Effector memory CD4-positive, alpha-beta T cell (primary cell): ENCODE measurements around the gene LGI2.

ENCODE experiments used
- DNase-seq, 3 donors: peaks; one replicate each; pipeline ENCODE4 v3.0.0-alpha.2; 2020
- H3K27ac ChIP-seq: 2 replicates; pipeline ENCODE4 v1.7.0; 2013; ENCODE audit warnings: mild to moderate bottlenecking, low read length, moderate library complexity; ENCODE audit not compliant: insufficient read depth, poor library complexity, severe bottlenecking
- H3K27me3 ChIP-seq: replicated peaks from 2 replicates; pipeline ENCODE4 v1.7.0; 2013; ENCODE audit warnings: mild to moderate bottlenecking, low read length; ENCODE audit not compliant: insufficient read depth, control insufficient read depth, poor library complexity, severe bottlenecking
- H3K36me3 ChIP-seq: 2 replicates; pipeline ENCODE4 v1.7.0; 2013; ENCODE audit warnings: mild to moderate bottlenecking, low read length, moderate library complexity; ENCODE audit not compliant: control insufficient read depth, insufficient read depth
- H3K4me1 ChIP-seq: 2 replicates; pipeline ENCODE4 v1.7.0; 2013; ENCODE audit warnings: low read length, mild to moderate bottlenecking; ENCODE audit not compliant: control insufficient read depth, insufficient read depth, poor library complexity, severe bottlenecking
- H3K4me3 ChIP-seq: 2 replicates; pipeline ENCODE4 v1.7.0; 2013; ENCODE audit warnings: low read length, low read depth, mild to moderate bottlenecking; ENCODE audit not compliant: insufficient read depth, poor library complexity, severe bottlenecking
- H3K9me3 ChIP-seq: 2 replicates; pipeline ENCODE4 v1.7.0; 2013; ENCODE audit warnings: mild to moderate bottlenecking, low read length, moderate library complexity; ENCODE audit not compliant: control insufficient read depth

Gene LGI2

DNA sequence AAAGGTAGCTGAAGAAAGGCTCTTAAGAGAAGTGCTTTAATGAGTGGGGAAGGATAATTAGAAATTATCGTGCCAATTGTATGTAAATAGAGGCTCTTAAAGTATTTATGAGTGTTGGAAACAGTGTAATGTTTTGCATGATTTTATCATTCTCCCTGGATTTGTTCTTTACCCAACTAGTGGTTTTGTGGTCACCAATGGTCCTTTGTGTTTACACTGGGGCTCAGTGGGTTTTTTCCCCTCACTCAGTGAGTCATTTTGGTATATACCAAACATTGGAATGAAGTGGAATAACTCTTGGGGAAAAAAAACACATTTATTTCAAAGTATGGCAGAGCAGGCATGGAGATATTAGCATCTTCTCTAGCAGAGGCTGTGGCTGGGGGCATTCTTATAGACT, 20.8 kb upstream of the LGI2 start:
- no peak overlapping the region for H3K27ac ChIP-seq
- H3K27me3 ChIP-seq: no peaks in the 10 kb centered on the region
- DNase-seq: no peak
- no peaks in the 10 kb centered on the region for H3K4me1 ChIP-seq
- no peaks in the 10 kb centered on the region for H3K36me3 ChIP-seq
- H3K4me3 ChIP-seq: no peak overlapping the region
- no peaks in the 10 kb centered on the region for H3K9me3 ChIP-seq

DNA sequence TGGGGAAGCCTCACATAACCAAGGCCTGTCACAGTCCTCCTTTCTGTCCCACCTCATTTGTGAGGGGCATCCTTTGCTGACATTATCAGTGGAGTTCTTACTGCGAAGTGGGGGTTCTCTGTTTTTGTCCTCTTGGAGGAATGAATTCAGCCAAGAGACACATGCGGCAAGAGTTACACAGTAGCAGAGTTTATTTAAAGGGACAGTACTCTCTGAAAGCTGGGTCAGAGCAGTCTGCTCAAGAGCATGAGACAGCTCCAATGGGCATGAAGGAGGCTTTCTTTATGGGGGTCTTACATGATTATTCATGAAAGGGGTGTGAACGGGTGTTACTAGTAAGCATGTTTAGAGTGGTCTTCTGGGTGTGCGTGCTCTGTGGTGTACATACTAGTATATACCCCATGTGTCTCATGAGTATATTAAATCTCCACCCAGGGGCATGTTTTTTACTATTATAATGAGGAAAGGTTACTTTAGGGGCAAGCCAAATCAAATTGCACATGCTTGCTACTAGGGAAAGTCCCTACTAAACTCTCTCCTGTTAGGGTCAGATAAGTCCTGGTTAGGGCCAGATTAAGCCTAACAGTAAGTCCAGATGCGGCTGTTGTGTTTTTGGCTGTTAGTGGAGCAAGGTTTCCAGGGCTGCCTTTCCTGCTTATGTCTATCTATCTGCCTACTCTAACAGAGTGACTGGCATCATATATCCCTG, 19.8 kb upstream of the LGI2 start:
- Histone ChIP-seq H3K4me1 (no peaks in the 10 kb centered on the region), H3K27me3 (no peaks in the 10 kb centered on the region), H3K4me3 (no peak overlapping the region), H3K27ac (no peak overlapping the region), H3K36me3 (no peaks in the 10 kb centered on the region), H3K9me3 (no peaks in the 10 kb centered on the region)
- no peak for DNase-seq

DNA sequence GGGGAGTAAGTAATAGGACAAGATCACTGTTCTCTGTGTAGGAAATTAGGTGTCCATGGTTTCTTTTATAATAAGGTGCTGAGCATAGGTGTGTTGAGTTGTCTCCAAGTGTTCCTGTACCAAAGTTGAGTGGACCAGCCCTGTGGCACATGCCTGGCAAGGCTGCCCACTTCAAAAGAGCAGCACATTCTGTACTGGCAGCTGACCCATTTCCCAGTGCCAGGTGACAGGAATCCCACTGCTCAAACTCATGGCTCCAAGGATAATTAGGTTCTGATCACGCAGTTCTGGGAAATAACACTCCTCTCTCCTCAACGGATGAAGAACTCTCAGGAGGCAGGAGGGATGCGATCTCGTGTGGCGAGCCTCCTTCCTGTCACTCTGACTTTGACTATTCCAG, 12.8 kb upstream of the LGI2 start:
- Histone ChIP-seq H3K27me3 (no peaks in the 10 kb centered on the region), H3K36me3 (no peaks in the 10 kb centered on the region), H3K4me3 (no peak overlapping the region), H3K27ac (no peak overlapping the region), H3K4me1 (no peaks in the 10 kb centered on the region), H3K9me3 (no peaks in the 10 kb centered on the region)
- DNase-seq: no peak

DNA sequence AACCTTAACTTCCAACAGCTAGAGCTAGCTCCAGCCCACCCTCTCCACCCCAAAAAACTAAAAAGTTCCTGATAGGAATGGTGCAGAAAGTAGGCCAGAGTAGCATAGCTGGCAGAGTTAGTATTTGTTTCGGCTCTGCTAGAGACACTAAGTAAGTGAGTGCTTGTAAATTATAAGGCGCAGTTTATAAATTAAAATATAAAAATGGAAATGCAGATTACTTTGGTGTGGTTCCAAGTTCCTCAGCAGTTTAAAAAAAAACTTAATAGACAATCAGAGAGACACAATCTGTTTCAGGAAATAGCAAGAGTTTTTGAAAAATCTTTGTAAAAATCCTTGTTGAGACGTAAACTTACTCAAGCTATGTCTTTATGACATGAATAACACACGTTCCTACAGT, 2.8 kb upstream of the LGI2 start:
- Histone ChIP-seq H3K4me3 (no peak overlapping the region), H3K27ac (no peak overlapping the region), H3K4me1 (no peaks in the 10 kb centered on the region), H3K27me3 (peaks cover 6% of the 10 kb centered on the region), H3K36me3 (no peaks in the 10 kb centered on the region), H3K9me3 (no peaks in the 10 kb centered on the region)
- DNase-seq: no peak

DNA sequence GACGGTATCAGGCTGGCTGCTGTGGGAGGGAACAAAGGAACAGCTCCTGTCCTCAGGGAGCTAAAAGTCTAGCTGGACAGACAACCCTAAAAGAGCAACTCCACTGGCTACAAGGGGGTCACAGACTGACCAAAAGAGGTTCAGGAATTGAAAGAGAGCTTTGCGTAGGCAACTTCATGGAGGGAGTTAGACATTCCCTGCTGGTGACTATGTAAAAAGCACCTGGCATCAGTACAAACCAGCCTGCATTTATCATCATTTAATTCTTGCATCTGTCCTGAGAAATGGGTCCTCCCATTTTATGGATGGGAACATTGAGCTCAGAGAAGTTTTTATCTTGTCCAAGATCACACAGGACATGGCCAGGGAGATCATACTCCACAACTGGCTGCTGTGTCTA, 1.4 kb upstream of the LGI2 start:
- H3K27ac ChIP-seq: no peak overlapping the region
- H3K4me3 ChIP-seq: no peak overlapping the region
- H3K36me3 ChIP-seq: no peaks in the 10 kb centered on the region
- H3K9me3 ChIP-seq: no peaks in the 10 kb centered on the region
- DNase-seq: no peak
- H3K4me1 ChIP-seq: no peaks in the 10 kb centered on the region
- H3K27me3 ChIP-seq: peaks cover 6% of the 10 kb centered on the region

DNA sequence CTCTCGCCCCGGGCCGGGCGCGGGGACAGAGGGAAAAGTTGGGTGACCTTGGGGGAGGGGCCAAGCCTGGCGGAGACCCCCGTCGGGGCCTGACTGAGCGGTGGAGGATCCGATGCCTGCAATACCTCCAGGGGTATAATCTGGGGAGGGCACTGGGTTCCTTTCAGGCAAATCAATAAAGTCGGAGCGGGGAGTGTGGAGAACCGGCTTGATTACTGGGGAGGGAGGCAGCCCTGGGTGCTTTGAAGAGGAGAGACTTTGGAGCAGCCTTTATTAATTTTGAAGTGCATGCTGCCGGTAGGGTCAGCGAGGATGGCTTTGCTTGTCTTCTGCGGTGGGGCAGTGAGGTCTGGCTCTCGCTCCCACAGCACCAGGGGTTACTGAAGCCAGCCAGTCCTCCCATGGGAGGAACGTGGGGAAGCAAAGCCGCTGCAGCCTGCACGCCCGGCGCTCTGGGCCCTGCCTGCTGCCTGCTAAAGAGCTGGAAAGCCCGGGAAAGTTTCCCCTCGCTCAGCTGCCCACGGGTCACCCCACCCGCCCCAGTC, 403 bp upstream of the LGI2 start:
- peaks cover 6% of the 10 kb centered on the region for H3K27me3 ChIP-seq
- no peaks in the 10 kb centered on the region for H3K9me3 ChIP-seq
- no peak for DNase-seq
- H3K27ac ChIP-seq: no peak overlapping the region
- no peaks in the 10 kb centered on the region for H3K4me1 ChIP-seq
- H3K4me3 ChIP-seq: no peak overlapping the region
- H3K36me3 ChIP-seq: no peaks in the 10 kb centered on the region

DNA sequence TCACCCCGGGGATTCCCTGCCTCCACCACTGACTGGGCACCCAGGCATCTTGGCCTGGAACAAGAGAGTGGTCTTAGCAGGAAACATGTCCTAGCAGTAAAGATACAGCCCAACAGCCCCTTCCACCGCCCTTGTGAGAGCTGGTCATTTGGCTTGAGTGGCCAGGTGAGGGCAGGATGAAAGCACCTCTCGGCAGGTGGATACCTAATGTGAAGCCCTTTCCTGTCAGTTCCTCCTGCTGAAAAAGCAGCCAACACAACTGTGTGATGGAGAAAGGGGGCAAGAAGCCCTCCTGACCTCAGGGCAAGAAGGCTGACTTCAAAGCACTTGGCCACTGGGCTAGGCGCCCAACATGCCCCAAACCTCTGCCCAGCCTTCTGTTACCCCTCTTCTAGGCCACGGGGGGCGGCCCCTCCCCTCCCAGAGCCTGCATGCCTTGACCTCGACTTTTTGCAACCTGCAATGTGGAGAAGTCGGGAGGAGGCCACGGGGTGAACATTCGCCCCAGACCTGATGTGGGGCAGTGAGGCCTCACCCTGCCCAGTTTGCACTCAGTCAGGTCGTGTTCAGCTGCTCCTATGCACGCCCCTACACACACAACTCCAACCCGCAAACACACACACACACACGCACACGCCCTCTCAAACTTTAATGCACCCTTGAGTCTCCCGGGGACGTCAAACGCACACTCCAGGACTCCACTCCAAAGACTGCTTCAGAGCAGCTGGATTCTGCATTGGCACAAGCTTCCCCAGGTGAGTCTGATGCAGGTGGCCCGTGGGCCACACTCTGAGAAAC, 1.1 kb downstream of the LGI2 start:
- DNase-seq: no peak
- Histone ChIP-seq H3K27ac (no peak overlapping the region), H3K36me3 (no peaks in the 10 kb centered on the region), H3K4me3 (no peak overlapping the region), H3K9me3 (no peaks in the 10 kb centered on the region), H3K4me1 (no peaks in the 10 kb centered on the region), H3K27me3 (peaks cover 6% of the 10 kb centered on the region)

DNA sequence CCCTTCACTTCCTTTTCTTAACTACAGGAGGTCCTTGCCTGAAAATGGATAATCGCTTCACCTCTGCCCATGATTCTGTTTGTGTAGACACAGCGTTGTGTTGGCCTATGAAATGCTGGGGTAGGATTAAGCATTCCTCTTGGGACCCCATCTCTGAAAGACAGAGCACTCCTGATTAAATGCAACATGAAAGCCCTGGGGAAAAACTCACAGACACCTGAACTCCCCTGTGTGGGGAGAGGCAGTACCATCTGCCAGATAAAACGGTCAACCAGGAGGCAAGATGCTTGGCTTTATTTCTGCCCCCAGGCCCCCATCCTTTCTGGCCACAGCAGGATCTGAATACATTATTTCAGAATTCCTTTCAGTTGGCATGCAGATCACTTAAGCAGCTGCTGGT, 1.9 kb downstream of the LGI2 start:
- no peaks in the 10 kb centered on the region for H3K9me3 ChIP-seq
- H3K27ac ChIP-seq: no peak overlapping the region
- H3K4me3 ChIP-seq: no peak overlapping the region
- peaks cover 6% of the 10 kb centered on the region for H3K27me3 ChIP-seq
- DNase-seq: no peak
- H3K4me1 ChIP-seq: no peaks in the 10 kb centered on the region
- H3K36me3 ChIP-seq: no peaks in the 10 kb centered on the region

DNA sequence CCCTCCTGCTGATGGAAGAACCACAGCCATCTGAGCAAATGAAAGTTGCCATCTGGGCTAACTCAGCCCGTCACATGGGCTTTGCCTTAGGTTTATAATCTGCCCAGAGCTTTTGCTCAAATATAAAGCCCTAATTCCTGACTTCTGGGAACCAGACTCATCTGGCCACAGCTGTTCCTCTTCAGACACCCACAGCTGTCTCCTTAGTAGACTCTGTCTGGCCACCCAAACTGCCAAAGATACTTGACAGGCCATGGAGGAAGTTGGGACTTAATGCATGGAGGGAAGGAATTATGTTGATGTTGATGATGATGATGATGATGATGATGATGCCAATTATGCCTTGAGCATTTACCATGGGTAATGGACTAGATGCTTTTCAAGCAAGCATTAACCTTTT, 8.0 kb downstream of the LGI2 start:
- Histone ChIP-seq H3K9me3 (no peaks in the 10 kb centered on the region), H3K36me3 (no peaks in the 10 kb centered on the region), H3K27me3 (peaks cover 5% of the 10 kb centered on the region), H3K4me3 (no peak overlapping the region), H3K4me1 (no peaks in the 10 kb centered on the region), H3K27ac (no peak overlapping the region)
- no peak for DNase-seq

DNA sequence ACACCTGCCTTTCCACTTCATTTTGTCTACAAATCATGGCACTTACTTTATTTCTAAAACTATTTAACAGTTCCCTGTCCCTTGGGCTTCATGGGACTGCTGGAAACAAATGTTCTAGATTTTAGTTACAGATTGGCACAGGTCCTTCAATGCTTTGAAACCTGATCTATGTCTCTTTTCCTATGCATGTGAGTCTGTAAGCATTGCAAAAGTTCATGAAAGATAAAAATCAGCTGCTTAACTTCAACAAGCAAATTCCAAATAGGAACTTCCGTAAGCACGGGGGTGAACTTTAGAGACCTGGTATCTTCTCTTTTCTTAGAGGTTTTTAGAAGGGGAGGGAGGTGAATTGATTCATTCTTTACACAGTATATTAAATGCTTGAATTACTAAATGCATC, 9.5 kb downstream of the LGI2 start:
- no peaks in the 10 kb centered on the region for H3K4me1 ChIP-seq
- DNase-seq: no peak
- no peaks in the 10 kb centered on the region for H3K9me3 ChIP-seq
- H3K27me3 ChIP-seq: peaks cover 5% of the 10 kb centered on the region
- no peak overlapping the region for H3K27ac ChIP-seq
- no peak overlapping the region for H3K4me3 ChIP-seq
- no peaks in the 10 kb centered on the region for H3K36me3 ChIP-seq
